GM12865 (cell line): Measurements from ENCODE around the gene PIMREG.

Experiments
- DNase-seq: peaks from one replicate; pipeline ENCODE4 v3.0.0; 2010; ENCODE audit warnings: low read depth
- H3K4me3 ChIP-seq: 2 replicates; pipeline ENCODE4 v1.5.1; 2011; ENCODE audit warnings: mild to moderate bottlenecking, low read depth, low read length, control low read depth
- TF ChIP-seq, protein P1 (sequence below): IDR thresholded peaks from 2 replicates; pipeline ENCODE4 v1.5.1; 2011; ENCODE audit warnings: low read length, control low read depth, low read depth, inconsistent platforms; ENCODE audit not compliant: insufficient read depth; ENCODE audit errors: missing control alignments

Gene PIMREG

DNA sequence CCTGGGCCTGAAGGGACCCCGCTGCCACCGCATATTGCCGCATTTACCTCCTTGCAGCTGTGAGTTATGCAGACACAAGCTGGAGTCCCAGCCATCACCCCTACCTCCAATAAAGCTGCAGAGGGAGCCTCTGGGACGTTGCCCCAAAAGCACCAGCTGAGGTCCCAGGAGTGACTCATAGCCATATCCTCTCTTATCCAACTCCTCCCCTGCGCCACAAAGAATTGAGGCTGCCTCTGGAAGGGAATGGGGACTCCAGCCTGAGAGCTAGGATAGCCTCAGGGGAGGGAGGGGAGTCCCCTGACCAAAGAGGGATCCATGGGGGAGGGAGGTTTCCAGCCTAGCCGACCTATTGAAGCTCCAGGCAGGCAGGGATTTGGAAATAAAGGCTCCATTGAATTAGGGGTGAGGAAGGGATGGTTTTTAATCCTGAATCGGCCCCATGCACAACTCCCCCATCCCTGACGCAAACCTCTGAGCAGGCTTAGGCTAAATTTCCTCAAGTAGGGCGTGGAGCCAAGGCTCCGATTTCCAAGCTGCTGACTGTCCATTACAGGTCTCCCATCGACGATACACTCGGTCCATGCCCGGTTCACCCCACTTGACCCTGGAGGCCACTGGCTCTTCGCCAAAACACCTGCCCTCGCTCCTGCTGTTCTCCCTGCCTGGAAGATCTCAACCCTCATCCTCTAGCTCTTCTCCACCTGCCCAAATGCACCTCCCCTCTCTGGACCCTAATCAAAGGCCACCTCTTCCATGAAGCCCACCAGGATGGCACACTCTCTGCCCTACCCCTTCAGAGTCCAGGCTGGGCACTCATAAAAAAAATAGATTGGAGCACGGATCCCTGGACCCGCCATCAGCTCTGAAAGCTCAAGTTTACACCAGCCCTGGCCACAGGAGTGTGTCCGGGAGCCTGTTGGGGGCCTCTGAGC is 27.5 kb downstream of the PIMREG start:
- no peak overlapping the region for H3K4me3 ChIP-seq
- DNase-seq: no peak
- TF ChIP-seq, protein P1, sequence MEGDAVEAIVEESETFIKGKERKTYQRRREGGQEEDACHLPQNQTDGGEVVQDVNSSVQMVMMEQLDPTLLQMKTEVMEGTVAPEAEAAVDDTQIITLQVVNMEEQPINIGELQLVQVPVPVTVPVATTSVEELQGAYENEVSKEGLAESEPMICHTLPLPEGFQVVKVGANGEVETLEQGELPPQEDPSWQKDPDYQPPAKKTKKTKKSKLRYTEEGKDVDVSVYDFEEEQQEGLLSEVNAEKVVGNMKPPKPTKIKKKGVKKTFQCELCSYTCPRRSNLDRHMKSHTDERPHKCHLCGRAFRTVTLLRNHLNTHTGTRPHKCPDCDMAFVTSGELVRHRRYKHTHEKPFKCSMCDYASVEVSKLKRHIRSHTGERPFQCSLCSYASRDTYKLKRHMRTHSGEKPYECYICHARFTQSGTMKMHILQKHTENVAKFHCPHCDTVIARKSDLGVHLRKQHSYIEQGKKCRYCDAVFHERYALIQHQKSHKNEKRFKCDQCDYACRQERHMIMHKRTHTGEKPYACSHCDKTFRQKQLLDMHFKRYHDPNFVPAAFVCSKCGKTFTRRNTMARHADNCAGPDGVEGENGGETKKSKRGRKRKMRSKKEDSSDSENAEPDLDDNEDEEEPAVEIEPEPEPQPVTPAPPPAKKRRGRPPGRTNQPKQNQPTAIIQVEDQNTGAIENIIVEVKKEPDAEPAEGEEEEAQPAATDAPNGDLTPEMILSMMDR: no peak

DNA sequence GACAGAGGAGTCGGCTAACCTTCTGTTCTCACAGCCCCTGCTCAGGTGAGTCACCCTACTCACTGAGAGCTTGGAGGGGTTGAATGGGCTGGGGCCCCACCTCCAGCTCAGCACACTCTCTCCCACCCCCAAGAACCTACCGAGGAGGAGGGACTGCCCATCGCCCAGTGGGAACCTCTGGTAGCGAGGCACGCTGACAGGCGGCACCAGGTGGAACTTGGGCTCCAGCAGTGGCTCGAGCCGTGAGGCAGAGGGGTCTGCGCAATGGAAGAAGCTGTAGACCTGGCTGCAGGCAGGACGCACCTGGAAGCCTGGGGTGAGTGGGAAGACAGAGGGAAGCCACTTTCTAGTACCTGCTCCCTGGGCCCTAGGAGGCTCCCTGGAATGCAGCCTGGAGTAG is 28.3 kb downstream of the PIMREG start:
- no peak overlapping the region for H3K4me3 ChIP-seq
- TF ChIP-seq, protein P1: no peak
- DNase-seq: no peak

DNA sequence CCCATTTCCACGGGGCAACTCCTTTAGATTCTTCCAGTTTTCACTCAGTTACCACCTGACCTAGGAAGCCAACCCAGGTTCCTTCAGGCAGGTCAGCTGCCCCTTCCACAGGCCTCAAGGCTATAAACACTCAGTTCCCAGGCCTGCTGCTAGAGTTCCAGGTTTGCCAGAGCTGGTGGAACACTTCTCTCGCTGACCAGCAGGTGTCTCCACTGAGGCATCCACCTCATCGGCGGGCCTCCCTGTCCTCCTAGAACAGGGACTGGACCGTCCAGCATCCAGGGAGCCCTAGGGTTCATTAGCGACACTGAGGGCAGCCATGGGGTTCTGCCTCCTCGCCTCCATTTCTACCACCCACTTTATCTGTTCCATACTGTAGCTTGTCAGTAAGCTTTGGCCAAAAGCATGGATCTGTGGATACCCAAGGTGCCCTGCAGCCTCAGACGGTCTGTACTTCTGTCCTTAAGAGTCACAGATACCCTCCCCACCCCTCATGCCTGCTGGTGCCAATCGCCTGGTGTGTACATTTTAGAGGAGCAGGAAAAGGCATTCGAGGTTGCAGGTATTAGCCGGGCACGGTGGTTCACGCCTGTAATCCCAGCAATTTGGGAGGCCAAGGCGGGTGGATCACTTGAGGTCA is 29.0 kb downstream of the PIMREG start:
- H3K4me3 ChIP-seq: no peak overlapping the region
- TF ChIP-seq, protein P1: peak; percentile 98
- peak; percentile 60 for DNase-seq

DNA sequence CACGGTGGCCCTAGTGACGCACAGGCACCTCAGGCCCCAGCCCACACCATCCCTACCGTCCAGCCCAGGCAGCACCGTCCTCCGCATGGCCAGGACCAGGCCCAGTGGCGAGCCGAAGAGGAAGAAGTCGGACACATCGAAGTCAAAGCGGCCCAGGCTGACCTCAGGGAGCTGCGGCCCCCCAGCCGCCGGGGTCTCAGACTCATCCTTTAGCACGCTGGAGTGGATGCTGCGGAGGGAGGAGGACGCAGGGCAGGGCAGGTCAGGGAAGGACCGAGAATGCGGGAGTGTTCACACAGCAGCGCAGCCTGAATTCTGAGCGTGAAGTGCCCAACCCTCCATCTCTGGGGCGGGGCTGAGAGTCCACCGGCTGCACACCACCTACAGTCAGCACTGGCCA is 30.1 kb downstream of the PIMREG start:
- DNase-seq: no peak
- no peak overlapping the region for H3K4me3 ChIP-seq
- TF ChIP-seq, protein P1: no peak

DNA sequence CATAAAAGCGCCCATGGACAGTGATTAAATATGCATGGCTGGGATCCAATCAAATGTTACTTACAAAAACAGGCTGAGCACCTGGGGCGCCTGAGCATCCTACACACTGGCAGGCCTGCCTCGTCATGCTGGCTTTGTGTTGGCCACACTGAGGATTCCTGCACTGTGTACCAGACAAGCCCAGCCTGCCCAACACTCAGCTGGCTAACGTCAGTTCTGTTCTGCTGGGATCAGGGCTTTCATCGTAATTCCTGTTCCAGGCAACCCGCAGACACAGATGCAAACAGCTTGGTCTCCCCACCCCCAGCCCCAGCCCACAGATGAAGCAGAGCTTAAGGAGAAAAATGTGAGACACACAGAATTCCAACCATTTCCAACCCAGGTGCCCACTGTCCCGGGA is 30.7 kb downstream of the PIMREG start:
- no peak overlapping the region for H3K4me3 ChIP-seq
- DNase-seq: no peak
- TF ChIP-seq, protein P1: no peak

DNA sequence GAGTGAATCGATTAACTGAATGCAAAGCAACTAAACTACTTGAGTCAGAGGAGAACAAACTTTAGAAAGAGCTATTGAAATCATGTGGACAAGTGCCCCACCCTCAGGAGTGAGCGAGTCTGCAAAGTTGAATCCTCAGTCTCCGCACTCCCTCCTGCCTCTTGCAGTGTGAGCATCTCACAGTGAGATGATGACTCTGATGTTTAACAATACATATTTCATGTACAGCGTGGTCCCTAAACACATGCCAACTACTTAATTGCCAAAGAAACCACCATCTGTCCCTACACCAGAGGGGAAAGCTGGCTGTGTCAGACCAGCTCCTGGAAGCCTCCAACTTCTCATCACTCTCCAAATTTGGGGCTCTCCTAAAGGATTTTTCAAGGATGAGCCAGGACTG is 31.2 kb downstream of the PIMREG start:
- TF ChIP-seq, protein P1: no peak
- H3K4me3 ChIP-seq: no peak overlapping the region
- DNase-seq: no peak
